ENCODE results near the gene CYTH4. TPM values are rescaled to one million over a fixed set of nuclear protein-coding genes. Genes with fewer than 3 reads are reported as not detected.

The CYTH4 gene
- total RNA-seq, 1 donor from 2014 or later, result not detected

DNA sequence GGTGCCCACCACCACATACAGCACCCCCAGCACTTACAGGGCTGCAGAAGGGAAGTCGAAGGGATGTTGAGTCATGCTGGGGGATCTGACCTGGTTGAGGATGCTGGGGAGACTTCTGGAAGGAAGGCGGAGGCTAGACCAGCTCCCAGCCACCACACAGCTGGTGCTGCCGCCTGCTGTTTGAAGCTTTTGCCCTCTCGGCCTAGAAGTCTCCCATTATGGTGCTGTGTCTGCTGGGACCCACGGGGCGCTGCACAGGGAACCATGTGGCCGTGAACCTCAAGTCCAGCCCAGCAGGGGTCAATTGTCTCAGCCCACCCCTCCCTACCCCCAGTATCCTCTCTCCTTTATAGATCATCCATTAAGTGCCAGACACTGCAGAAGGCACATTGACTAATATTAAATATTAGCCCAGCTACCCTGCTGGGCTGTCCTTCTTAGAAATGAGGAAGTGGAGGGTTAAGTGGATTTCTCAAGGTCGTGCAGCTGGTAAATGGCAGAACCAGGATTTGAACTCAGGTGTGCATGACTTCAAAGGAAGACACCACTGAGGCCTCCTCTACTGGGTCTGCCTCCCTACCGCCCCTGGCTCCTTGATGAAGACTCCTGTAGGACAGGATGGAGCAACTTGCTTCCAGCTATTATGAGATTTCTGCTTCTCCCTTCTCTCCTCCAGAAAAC, 49.7 kb downstream of the CYTH4 start:
- Mint-ChIP-seq H3K27ac (ENCODE audit: unreplicated experiment) (no peak overlapping the region), H3K36me3 (ENCODE audit: low read depth) (no peaks in the 10 kb centered on the region), H3K9me3 (ENCODE audit: low read depth) (no peaks in the 10 kb centered on the region), H3K4me1 (ENCODE audit: low read depth) (peaks cover 19% of the 10 kb centered on the region), H3K4me3 (ENCODE audit: unreplicated experiment) (no peak overlapping the region), H3K27me3 (ENCODE audit: low read depth) (peaks cover 41% of the 10 kb centered on the region)
- TF ChIP-seq CTCF (IDR thresholded peaks at IDR 0.05), result no peak
- DNase-seq (ENCODE audit: low spot score), result no peak

DNA sequence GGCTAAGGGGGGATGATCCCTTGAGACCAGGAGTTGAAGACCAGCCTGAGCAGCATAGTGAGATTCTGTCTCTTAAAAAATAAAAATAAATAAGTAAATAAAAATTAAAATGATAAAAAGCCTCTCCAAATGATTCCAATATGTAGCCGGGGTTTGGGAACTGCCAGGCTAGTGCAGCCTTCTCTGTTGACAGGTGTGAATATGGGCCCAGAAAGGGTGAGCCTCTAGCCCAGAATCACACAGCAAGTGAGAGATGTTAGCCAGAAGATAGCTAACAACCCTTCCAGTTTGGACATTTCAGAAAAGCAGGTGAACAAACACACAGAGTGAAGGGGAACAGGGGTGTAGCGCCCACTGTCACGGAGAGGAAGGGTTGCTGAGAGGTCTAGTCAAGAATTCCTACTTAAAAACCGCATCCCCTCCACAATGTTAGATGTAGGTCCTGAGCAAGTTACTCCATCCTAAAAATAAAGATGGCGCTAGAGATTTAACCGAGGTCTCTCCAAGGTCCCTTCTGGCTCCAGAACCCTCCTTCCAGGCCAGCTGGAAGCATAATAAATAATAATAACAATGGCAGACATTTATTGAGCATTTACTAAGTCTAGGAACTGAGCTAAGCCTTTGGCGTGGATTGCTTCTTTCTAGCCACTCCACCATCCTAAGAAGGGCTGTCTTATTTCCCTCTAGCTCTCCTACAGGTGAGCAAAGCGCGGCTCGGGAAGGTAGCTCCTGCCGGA, 51.6 kb downstream of the CYTH4 start:
- peaks cover 19% of the 10 kb centered on the region for H3K4me1 Mint-ChIP-seq (ENCODE audit: low read depth)
- H3K27ac Mint-ChIP-seq (ENCODE audit: unreplicated experiment), result no peak overlapping the region
- no peaks in the 10 kb centered on the region for H3K9me3 Mint-ChIP-seq (ENCODE audit: low read depth)
- peaks cover 44% of the 10 kb centered on the region for H3K27me3 Mint-ChIP-seq (ENCODE audit: low read depth)
- DNase-seq (ENCODE audit: low spot score), result no peak
- H3K4me3 Mint-ChIP-seq (ENCODE audit: unreplicated experiment), result no peak overlapping the region
- TF ChIP-seq CTCF (IDR thresholded peaks at IDR 0.05), result peak; percentile 12
- no peaks in the 10 kb centered on the region for H3K36me3 Mint-ChIP-seq (ENCODE audit: low read depth)

- peaks cover 39% of the 10 kb centered on the region for H3K27me3 Mint-ChIP-seq (ENCODE audit: low read depth)
These were observed 52.2 kb downstream of the CYTH4 start for GRCh38 chr22:37334461-37334858.

DNA sequence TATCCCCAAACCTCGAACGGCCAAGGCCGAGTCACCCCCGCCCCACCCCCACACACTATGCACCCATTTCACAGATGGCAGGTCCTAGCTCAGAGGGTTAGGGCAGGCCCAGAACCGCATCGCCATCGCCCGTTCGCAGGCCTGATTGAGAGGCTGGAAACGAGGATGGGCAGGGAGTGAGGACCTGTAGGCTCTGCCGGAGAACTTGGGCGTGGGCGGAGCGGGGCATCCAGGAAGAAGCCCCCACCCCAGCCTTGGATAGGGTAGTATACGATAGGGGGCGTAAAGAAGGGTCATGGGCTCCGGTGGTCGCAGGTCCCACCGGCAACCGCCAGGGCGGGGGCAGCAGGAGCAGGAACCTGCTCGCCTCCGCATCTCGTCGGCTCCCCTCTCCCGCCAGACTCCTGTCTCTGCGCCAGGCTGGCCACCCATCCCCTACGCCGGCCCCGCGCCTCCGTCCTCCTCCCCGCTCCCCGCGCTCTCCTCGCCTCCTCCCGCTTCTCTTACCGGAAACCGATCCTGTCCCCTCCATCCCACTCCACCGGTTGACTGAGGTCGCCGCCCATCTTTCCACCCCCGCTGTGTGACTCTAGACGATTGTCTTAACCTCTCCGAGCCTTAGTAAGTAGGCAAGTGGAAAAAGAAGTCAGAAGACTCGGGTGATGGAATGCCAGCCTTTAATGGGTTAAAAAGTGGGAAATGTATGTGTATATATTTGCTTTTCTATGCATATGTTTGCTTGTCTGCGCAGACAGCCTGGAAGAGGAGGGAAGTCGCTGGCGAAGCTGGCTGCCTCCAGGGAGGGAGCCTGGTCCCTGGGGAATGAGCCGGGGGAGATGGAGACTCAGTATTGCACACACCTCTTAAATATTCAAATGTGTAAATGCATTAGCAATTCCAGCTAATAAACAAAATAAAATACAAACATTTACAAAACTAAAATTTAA, 52.8 kb downstream of the CYTH4 start:
- Mint-ChIP-seq H3K9me3 (ENCODE audit: low read depth) (no peaks in the 10 kb centered on the region), H3K36me3 (ENCODE audit: low read depth) (no peaks in the 10 kb centered on the region), H3K27me3 (ENCODE audit: low read depth) (peaks cover 35% of the 10 kb centered on the region), H3K27ac (ENCODE audit: unreplicated experiment) (no peak overlapping the region), H3K4me1 (ENCODE audit: low read depth) (peaks cover 11% of the 10 kb centered on the region), H3K4me3 (ENCODE audit: unreplicated experiment) (peak overlapping the region; percentile 25)
- DNase-seq (ENCODE audit: low spot score), result no peak
- TF ChIP-seq CTCF (IDR thresholded peaks at IDR 0.05), result peak; percentile 8

More at GRCh38 chr22:37334461-37334858, 52.2 kb downstream of the CYTH4 start:
- Mint-ChIP-seq H3K9me3 (ENCODE audit: low read depth) (no peaks in the 10 kb centered on the region), H3K4me3 (ENCODE audit: unreplicated experiment) (no peak overlapping the region), H3K27ac (ENCODE audit: unreplicated experiment) (no peak overlapping the region), H3K4me1 (ENCODE audit: low read depth) (peaks cover 14% of the 10 kb centered on the region), H3K36me3 (ENCODE audit: low read depth) (no peaks in the 10 kb centered on the region)
- no peak for DNase-seq (ENCODE audit: low spot score)
- no peak for TF ChIP-seq CTCF (IDR thresholded peaks at IDR 0.05)

DNA sequence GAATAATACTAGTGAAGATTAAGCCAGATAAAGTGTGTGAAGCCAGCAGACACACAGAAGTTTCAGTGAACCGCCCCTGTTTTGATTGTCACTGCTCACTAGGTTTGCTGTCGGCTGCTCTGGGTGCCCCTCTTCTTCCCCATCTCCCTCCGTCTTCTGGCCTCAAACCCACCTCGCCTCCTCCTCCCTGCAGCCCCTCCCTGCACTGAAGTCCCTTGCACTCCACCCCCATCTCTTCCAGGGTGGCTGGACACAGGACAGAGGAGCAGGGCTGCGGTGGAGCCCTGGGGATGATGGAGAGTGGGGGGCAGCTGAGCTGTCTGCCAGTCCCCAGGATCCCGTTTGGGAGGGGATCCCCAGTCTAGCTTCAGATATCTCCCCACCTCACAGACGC, 53.5 kb downstream of the CYTH4 start:
- no peak for TF ChIP-seq CTCF (IDR thresholded peaks at IDR 0.05)
- Mint-ChIP-seq H3K27ac (ENCODE audit: unreplicated experiment) (no peak overlapping the region), H3K9me3 (ENCODE audit: low read depth) (no peaks in the 10 kb centered on the region), H3K4me1 (ENCODE audit: low read depth) (peaks cover 11% of the 10 kb centered on the region), H3K4me3 (ENCODE audit: unreplicated experiment) (no peak overlapping the region), H3K27me3 (ENCODE audit: low read depth) (peaks cover 40% of the 10 kb centered on the region), H3K36me3 (ENCODE audit: low read depth) (no peaks in the 10 kb centered on the region)
- DNase-seq (ENCODE audit: low spot score), result no peak
